HG02973 (cell line): ENCODE measurements around the gene TTR.

Source experiments
- ATAC-seq: cut with Tn5 transposase; IDR thresholded peaks from one replicate; pipeline ENCODE4 v1.9.1; 2021; ENCODE audit warnings: moderate library complexity; ENCODE audit not compliant: unreplicated experiment

TTR gene

GRCh38 chr18:31578126-31578525 lies 13.6 kb upstream of the TTR start:
- no peak for ATAC-seq

DNA sequence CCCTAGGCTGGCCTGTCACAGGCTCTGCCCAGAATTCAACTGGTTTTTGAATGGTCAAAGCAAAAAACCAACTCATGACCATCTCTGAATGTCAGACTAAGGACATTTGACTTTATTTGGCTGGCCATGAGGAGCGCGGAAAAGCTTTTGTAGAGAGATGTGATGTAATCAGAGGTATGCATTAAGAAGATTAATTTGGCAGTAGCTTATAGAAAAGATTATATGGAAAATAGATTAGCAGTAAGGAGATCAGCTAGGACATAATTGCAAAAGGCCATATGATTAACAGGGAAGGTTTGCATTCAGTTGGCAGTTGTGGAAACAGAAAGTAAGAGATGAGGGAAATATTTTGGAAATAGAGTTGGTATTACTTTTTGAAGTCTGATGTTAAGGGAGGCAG lies 12.3 kb upstream of the TTR start:
- no peak for ATAC-seq

GRCh38 chr18:31581498-31582197 lies 10.0 kb upstream of the TTR start:
- no peak for ATAC-seq

DNA sequence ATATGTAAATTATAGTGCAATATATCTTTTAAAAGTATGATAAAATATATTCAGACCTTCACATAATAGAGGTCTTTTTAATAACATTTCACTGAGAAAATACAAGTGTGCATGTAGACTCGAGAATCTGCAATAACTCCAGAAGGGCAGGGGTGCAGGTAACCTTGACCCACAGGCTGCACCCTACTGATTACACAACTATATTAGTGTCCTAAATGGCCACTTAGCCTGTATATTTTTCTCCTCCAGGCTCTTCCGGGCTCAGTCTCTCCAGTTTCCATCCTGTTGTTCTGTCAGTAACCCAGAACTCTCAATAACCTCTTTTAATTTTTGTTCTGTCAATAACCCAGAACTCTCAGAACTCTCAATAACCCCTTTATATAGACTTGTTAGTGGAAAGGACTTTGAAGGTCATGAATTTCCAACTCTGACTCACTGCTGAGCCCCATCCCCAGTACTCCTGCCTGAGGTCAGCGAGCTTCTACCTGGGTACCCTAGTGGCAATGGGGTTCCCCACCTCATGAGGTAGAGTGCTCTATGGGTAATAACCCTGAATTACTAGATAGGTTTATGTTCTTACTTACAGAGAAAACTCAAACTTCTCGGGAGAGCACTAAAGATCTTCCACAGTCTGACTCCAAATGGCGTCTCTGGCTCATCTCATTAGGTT lies 8.4 kb upstream of the TTR start:
- ATAC-seq: no peak

DNA sequence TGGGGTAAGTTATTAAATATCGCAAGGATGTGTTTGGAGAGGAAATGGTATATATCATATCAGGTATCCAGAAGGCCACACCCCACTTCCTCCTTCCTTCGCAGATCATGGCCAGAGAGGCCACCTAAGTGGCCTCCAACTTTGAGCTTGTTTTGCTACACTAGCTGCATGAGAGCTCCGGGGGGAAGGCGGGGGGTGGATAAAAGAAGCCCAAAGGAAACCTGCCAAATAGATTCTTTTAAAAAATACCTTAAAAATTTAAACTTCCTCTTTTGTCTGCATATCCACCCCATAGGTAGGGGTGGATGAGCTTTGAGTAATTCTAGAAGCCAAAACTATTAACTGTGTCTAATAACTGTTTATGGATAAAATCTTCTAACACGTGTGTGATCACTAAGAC lies 5.7 kb upstream of the TTR start:
- ATAC-seq: no peak

- ATAC-seq: no peak
Observed at GRCh38 chr18:31586616-31587015, 5.1 kb upstream of the TTR start.

- ATAC-seq: no peak
Observed at GRCh38 chr18:31587529-31587928, 4.1 kb upstream of the TTR start.

- ATAC-seq: no peak
Observed at GRCh38 chr18:31590570-31590969, 1.1 kb upstream of the TTR start.

GRCh38 chr18:31591113-31591512 lies 564 bp upstream of the TTR start:
- ATAC-seq: no peak

GRCh38 chr18:31592506-31593157 lies 955 bp downstream of the TTR start:
- no peak for ATAC-seq

DNA sequence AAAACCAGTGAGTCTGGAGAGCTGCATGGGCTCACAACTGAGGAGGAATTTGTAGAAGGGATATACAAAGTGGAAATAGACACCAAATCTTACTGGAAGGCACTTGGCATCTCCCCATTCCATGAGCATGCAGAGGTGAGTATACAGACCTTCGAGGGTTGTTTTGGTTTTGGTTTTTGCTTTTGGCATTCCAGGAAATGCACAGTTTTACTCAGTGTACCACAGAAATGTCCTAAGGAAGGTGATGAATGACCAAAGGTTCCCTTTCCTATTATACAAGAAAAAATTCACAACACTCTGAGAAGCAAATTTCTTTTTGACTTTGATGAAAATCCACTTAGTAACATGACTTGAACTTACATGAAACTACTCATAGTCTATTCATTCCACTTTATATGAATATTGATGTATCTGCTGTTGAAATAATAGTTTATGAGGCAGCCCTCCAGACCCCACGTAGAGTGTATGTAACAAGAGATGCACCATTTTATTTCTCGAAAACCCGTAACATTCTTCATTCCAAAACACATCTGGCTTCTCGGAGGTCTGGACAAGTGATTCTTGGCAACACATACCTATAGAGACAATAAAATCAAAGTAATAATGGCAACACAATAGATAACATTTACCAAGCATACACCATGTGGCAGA lies 3.6 kb downstream of the TTR start:
- no peak for ATAC-seq

DNA sequence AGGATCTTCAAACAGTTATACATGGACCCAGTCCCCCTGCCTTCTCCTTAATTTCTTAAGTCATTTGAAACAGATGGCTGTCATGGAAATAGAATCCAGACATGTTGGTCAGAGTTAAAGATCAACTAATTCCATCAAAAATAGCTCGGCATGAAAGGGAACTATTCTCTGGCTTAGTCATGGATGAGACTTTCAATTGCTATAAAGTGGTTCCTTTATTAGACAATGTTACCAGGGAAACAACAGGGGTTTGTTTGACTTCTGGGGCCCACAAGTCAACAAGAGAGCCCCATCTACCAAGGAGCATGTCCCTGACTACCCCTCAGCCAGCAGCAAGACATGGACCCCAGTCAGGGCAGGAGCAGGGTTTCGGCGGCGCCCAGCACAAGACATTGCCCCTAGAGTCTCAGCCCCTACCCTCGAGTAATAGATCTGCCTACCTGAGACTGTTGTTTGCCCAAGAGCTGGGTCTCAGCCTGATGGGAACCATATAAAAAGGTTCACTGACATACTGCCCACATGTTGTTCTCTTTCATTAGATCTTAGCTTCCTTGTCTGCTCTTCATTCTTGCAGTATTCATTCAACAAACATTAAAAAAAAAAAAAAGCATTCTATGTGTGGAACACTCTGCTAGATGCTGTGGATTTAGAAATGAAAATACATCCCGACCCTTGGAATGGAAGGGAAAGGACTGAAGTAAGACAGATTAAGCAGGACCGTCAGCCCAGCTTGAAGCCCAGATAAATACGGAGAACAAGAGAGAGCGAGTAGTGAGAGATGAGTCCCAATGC lies 4.6 kb downstream of the TTR start:
- ATAC-seq: no peak

- no peak for ATAC-seq
Observed at GRCh38 chr18:31598021-31598805, 6.5 kb downstream of the TTR start.

GRCh38 chr18:31603315-31603714 lies 11.6 kb downstream of the TTR start:
- ATAC-seq: no peak

DNA sequence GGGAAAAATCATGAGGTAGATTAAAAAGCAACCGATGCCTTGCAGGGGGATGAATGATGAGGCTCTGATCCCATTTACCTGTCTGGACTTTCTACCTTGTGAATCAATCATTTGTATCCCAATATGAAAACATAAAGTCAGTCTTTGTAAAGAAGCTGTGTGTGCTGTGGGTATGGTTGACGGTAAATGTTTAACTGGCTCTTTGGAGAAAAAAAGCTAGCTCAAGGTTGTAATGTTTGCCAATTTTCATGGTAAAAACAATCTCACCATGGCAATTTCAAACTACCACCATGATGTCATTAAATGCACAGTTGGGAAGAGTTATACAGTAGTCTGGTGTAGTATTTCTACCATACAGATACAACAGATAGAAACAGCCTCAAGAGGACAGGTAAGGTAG lies 14.6 kb downstream of the TTR start:
- ATAC-seq: no peak

DNA sequence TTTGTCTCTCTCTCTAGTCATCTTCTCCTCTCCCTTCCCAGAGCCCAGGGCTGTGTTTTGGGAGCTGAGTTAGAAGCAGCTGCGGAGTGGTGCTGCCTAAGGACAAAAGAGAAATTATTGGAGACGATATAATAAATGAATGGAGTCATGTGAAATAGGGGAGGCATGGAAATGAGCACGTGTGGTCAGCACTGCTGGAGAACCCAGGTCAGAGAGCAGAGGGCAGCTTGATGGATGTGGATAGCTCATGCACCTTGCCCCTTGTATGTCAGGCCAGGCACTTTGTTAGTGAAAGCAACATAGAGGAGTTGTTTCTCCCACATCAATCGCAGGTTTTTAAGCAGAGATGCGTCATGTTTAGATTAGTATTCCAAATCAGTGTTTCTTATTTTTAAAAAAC lies 15.7 kb downstream of the TTR start:
- ATAC-seq: no peak

GRCh38 chr18:31609886-31610285 lies 18.2 kb downstream of the TTR start:
- no peak for ATAC-seq

- no peak for ATAC-seq
Observed at GRCh38 chr18:31610286-31611205, 18.9 kb downstream of the TTR start.

- ATAC-seq: no peak
Observed at GRCh38 chr18:31611511-31611910, 19.8 kb downstream of the TTR start.
